Measurements from ENCODE around the gene NEMP1.
"Not testable (repeated sequence)": the region's sequence is repeated elsewhere in the genome, so short reads cannot be mapped to it uniquely, and the experiment has no call there.

Gene NEMP1

DNA sequence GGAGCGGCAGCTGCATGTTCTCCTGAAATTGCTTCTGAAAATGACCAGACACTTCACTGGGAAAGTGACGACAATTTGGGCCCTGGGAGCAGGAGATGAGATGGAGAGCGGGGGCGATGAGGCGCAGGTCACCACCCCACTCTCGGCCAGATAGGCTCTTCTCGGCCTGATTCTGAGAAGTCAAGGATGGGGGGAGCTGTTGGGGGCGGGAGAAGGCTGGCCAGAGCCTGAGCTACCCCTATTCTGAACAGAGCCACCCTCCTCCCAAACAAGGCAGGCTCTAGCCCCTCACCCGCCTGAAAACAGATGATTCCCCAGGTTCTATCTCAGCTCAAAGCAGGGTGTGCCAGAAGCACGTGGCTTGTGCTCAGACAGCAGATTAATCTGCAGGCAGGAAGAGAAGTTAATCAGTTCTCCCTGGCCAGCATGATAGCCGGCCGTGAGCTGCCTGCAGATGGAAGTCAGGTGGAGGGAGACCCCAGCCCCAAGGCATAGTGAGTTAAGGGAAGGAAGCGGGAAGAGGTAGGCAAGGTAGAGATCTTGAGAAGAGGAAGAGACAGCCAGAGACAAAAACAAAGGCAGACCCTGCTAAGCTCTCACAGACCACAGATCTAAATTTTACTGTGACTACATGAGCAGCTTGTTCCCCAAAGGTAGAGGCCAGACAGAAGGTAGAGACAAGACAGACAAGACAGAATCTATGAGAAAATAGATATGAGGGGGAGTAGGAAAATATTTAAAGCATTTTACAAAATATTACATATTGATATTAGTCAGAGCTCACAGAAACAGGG is 51.4 kb downstream of the NEMP1 start:
- DNase-seq (ENCODE audit: low read depth), result no peak

DNA sequence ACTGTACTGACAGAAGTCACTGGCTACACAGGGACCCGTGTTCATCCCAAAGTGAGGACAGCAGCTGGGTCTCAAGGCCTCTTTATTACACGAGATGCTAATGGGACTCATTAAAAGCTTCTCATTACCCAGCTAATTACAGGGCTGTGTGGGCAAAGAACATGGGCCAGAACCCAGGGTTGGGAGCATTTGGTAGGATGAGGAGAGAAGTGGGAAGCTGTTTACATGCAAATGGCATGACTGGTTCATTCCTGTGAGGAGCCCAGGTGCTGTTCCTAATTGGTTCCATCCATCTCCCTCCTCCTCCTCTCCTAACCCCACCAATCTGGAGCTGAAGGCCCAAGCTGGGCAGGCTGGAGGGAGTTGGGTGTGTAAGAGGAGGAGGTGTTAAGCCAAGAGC is 53.4 kb downstream of the NEMP1 start:
- DNase-seq (ENCODE audit: low read depth), result no peak

GRCh38 chr12:57022324-57022723 is 56.3 kb downstream of the NEMP1 start:
- DNase-seq (ENCODE audit: low read depth), result not testable (repeated sequence)

DNA sequence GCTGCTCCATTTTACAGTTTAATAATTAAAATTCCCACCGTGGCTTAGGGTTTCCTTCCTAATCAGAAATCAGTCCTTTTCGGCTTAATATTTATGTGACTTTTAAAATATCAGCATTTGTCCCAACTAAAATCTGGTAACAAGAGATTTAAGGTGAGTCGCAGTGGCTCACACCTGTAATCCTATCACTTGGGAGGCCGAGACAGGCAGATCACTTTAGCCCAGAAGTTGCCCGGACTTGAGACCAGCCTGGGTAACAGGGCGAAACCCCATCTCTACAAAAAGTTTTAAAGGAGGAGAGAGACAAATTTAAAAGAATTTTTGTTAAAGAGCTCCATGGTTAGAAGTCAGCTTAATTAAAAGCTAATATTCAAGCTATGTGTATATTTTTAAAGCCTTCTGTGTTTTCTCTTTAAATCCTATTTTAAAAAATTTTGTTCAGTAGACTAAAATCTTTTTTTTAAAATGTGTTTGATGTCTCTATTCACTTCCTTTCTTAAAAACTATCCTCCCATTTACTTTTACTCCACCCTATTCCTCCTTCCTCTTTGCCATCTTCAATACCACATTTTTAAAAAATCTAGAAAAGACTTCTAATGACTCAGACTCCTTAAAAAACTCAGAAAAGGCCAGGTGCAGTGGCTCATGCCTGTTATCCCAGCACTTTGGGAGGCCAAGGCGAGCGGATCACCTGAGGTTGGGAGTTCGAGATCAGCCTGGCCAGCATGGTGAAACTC is 58.4 kb downstream of the NEMP1 start:
- no peak for DNase-seq (ENCODE audit: low read depth)

DNA sequence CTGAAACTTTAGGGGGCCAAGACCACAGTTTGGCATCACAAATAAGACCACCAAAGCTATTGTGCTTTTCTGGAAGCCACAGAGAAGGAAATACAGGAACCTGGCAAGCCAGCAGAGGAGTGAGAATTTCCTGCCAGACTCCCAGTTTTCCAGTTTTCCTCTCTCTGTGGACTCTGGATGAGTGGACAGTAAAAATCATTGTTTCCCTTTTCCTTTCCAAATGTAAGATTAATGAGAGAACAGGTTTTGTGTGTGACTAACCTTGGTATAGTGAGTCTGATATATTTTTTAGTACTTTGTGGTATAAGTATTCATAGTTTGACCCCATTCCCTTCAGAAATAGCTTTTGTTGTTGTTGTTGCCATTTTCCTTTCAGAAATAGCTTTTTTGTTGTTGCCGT is 59.7 kb downstream of the NEMP1 start:
- no peak for DNase-seq (ENCODE audit: low read depth)

DNA sequence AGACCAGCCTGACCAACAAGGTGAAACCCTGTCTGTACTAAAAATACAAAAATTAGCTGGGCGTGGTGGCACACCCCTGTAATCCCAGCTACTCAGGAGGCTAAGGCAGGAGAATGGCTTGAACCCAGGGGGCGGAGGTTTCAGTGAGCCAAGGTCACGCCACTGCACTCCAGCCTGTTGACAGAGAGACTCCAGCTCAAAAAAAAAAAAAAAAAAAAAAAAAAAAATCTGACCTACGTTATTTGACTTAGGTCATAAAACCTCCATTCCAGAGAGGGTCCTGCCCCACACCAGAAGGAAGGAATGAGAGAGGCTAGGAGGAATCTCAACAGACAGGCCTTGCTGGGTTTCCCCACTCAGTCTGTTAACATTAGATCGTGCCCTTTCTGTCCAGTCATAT is 60.2 kb downstream of the NEMP1 start:
- DNase-seq (ENCODE audit: low read depth), result not testable (repeated sequence)

DNA sequence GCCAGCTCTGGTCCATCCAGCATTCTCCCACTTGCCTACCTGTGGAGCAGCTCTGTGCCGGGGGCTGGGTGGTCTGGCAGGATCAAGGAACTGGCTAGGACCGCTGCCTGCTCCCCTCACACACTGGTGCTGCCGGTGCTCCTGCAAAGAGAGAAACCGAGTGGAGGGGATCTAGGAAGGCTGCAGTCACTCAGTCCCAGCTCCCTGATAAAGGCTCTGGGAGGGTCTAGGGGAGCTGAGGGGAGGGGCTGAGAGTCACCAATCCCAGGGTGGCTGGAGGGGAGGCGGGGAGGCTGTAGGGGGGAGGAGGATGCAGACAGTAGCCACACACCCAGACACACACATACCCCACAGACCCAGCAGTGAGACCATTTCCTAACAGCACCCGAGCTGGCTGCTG is 62.2 kb downstream of the NEMP1 start, which contains the start of gene TAC3:
Gene TAC3 (minus strand): TSS at position 182 of the 400 bp plus-strand sequence. CDS start 732 bp downstream, outside the sequence.
- DNase-seq (ENCODE audit: low read depth), result no peak

- no peak for DNase-seq (ENCODE audit: low read depth)
These were observed 65.8 kb downstream of the NEMP1 start for GRCh38 chr12:57012600-57013465.

- DNase-seq (ENCODE audit: low read depth), result no peak
These were observed 66.9 kb downstream of the NEMP1 start for GRCh38 chr12:57011438-57012424.

- no peak for DNase-seq (ENCODE audit: low read depth)
These were observed 67.9 kb downstream of the NEMP1 start for GRCh38 chr12:57010627-57011247.

GRCh38 chr12:57009949-57010626 is 68.5 kb downstream of the NEMP1 start:
- DNase-seq (ENCODE audit: low read depth), result no peak

DNA sequence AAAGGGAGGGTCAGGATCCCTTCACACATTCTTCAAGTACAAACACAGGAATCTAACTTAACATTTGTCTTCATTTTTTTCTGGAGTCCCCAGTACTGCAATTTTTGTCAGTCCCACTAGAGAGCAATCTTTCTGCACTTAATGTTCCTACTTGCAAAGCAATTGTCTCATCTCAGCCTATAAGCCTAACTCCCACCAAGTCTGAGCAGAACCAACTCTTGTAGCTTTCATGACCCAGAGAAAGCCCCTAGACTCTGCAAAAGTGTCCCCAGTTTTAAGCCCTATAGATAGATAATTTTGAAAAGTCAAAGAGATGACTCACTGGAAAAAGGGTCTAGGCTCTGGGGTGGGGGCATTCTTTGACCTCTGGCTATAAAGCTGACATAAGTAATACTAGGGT is 70.4 kb downstream of the NEMP1 start:
- DNase-seq (ENCODE audit: low read depth), result peak; percentile 40

- no peak for DNase-seq (ENCODE audit: low read depth)
These were observed 71.6 kb downstream of the NEMP1 start for GRCh38 chr12:57006809-57007475.

GRCh38 chr12:57005980-57006808 is 72.4 kb downstream of the NEMP1 start, which contains the start of gene ZBTB39:
TSS of gene ZBTB39 (minus strand) at chr12:57006546. CDS start at chr12:57004917, 1,629 bp downstream.
- DNase-seq (ENCODE audit: low read depth), result no peak
